H1 (cell line): ENCODE data around the gene DIP2B. TPM values are rescaled to one million over a fixed set of nuclear protein-coding genes. Genes with fewer than 3 reads are reported as not detected.

ENCODE experiments used
- CTCF ChIA-PET: fragments of 300-600 bp; sonication (Branson Sonifier 250); formaldehyde crosslinking; loops from one replicate; lab custom pipeline; 2021; ENCODE audit not compliant: partially characterized antibody; lab: Charles Lee
- POLR2A ChIA-PET: fragments of 300-600 bp; sonication (Branson Sonifier 250); formaldehyde crosslinking; loops from one replicate; lab custom pipeline; 2021; ENCODE audit warnings: inconsistent platforms; ENCODE audit not compliant: partially characterized antibody; lab: Charles Lee
- DNase-seq, 2 experiments: peaks; one replicate each; pipeline versions ENCODE4 v3.0.0 to v3.0.0-alpha.2; 2010 to 2022; ENCODE audit warnings: low spot score in 2 of 2, low read depth in 1 of 2, mixed read lengths in 1 of 2
- FAIRE-seq: peaks from 2 replicates; lab custom pipeline; 2011; peaks lifted over from hg19 to GRCh38; lab: Jason Lieb, UNC
- H2AFZ ChIP-seq: 2 replicates; pipeline ENCODE4 v1.8.1; 2012; ENCODE audit warnings: low read length, inconsistent platforms
- H2AK5ac ChIP-seq: 2 replicates; pipeline ENCODE4 v1.6.1; 2013; ENCODE audit warnings: low read depth, low read length
- H2BK120ac ChIP-seq: replicated peaks from 2 replicates; pipeline ENCODE3; 2013; ENCODE audit warnings: low read depth, low read length, inconsistent platforms
- H2BK12ac ChIP-seq: 2 replicates; pipeline ENCODE4 v1.6.1; 2013; ENCODE audit warnings: low read depth, low read length
- H2BK15ac ChIP-seq: 2 replicates; pipeline ENCODE4 v1.6.1; 2013; ENCODE audit warnings: low read length
- H2BK20ac ChIP-seq: 2 replicates; pipeline ENCODE4 v1.6.1; 2013; ENCODE audit warnings: low read length
- H2BK5ac ChIP-seq: 2 replicates; pipeline ENCODE4 v1.6.1; 2013; ENCODE audit warnings: low read depth, low read length
- H3K14ac ChIP-seq: 2 replicates; pipeline ENCODE4 v1.6.1; 2013; ENCODE audit warnings: inconsistent platforms; ENCODE audit not compliant: insufficient read length
- H3K18ac ChIP-seq: 2 replicates; pipeline ENCODE4 v1.6.1; 2013; ENCODE audit warnings: low read length; ENCODE audit errors: extremely low read depth
- H3K23ac ChIP-seq: 2 replicates; pipeline ENCODE4 v1.6.1; 2013; ENCODE audit warnings: inconsistent platforms; ENCODE audit not compliant: insufficient read length
- H3K23me2 ChIP-seq: 2 replicates; pipeline ENCODE4 v1.6.1; 2013; ENCODE audit warnings: low read depth, low read length
- H3K27ac ChIP-seq: 2 replicates; pipeline ENCODE4 v1.6.1; 2011; ENCODE audit warnings: low read depth, low read length, inconsistent platforms
- H3K27me3 ChIP-seq, 4 experiments: replicated peaks in 1 of 4; 1 replicate in 1 of 4; 2 replicates in 3 of 4; pipeline versions ENCODE4 v1.6.1 to v1.8.1; 2011 to 2013; ENCODE audit warnings: low read length in 3 of 4, mild to moderate bottlenecking in 3 of 4, inconsistent platforms in 2 of 4, mixed read lengths in 2 of 4, moderate library complexity in 1 of 4; ENCODE audit not compliant: control insufficient read depth in 3 of 4, insufficient read depth in 3 of 4; ENCODE audit errors: extremely low read depth in 1 of 4
- H3K36me3 ChIP-seq, 4 experiments: 2 replicates each; pipeline versions ENCODE4 v1.6.1 to v1.8.1; 2011 to 2013; ENCODE audit warnings: mild to moderate bottlenecking in 4 of 4, low read length in 3 of 4, moderate library complexity in 2 of 4, control low read depth in 1 of 4, inconsistent platforms in 1 of 4; ENCODE audit not compliant: insufficient read depth in 4 of 4, control insufficient read depth in 2 of 4
- H3K4ac ChIP-seq: replicated peaks from 2 replicates; pipeline ENCODE3; 2013; ENCODE audit warnings: low read length, low read depth, mixed read lengths, inconsistent platforms; ENCODE audit not compliant: insufficient read length
- H3K4me1 ChIP-seq, 4 experiments: replicated peaks in 1 of 4; 1 replicate in 1 of 4; 2 replicates in 3 of 4; pipeline versions ENCODE4 v1.6.1 to v1.8.1; 2011 to 2013; ENCODE audit warnings: low read length in 3 of 4, inconsistent platforms in 2 of 4, mixed read lengths in 1 of 4; ENCODE audit not compliant: insufficient read depth in 4 of 4, control insufficient read depth in 3 of 4
- H3K4me2 ChIP-seq, 2 experiments: 2 replicates each; pipeline versions ENCODE4 v1.6.1 to v1.8.1; 2011 to 2013; ENCODE audit warnings: low read depth in 2 of 2, low read length in 2 of 2, control low read depth in 1 of 2, inconsistent platforms in 1 of 2, mild to moderate bottlenecking in 1 of 2; ENCODE audit not compliant: insufficient read depth in 1 of 2
- H3K4me3 ChIP-seq, 4 experiments: fragments of 200-600, 300-600 bp in 1 of 4; sonication (generic), shearing (Covaris generic), sonication (Bioruptor Twin) in 1 of 4; 2 replicates each; pipeline versions ENCODE4 v1.5.1 to v1.8.1; 2011 to 2016; ENCODE audit warnings: low read length in 4 of 4, low read depth in 3 of 4, control low read depth in 2 of 4, inconsistent platforms in 2 of 4, mild to moderate bottlenecking in 2 of 4, mixed read lengths in 1 of 4, moderate library complexity in 1 of 4; ENCODE audit not compliant: insufficient read depth in 2 of 4; ENCODE audit errors: extremely low read depth in 1 of 4
- H3K56ac ChIP-seq: replicated peaks from 2 replicates; pipeline ENCODE3; 2013; ENCODE audit warnings: low read depth, mild to moderate bottlenecking, mixed read lengths, low read length, inconsistent platforms; ENCODE audit not compliant: insufficient read length
- H3K79me1 ChIP-seq: 2 replicates; pipeline ENCODE4 v1.6.1; 2013; ENCODE audit warnings: low read depth, low read length, control low read depth
- H3K79me2 ChIP-seq, 2 experiments: 2 replicates each; pipeline versions ENCODE4 v1.6.1 to v1.8.1; 2012 to 2013; ENCODE audit warnings: low read length in 2 of 2, mild to moderate bottlenecking in 2 of 2, inconsistent platforms in 1 of 2; ENCODE audit not compliant: insufficient read depth in 2 of 2, control insufficient read depth in 1 of 2
- H3K9ac ChIP-seq, 4 experiments: replicated peaks in 1 of 4; 1 replicate in 1 of 4; 2 replicates in 3 of 4; pipeline versions ENCODE4 v1.6.1 to v1.8.1; 2011 to 2013; ENCODE audit warnings: low read depth in 3 of 4, low read length in 3 of 4, control low read depth in 2 of 4, mild to moderate bottlenecking in 2 of 4, moderate library complexity in 2 of 4, inconsistent platforms in 1 of 4; ENCODE audit errors: extremely low read depth in 1 of 4
- H3K9me3 ChIP-seq, 2 experiments: 2 replicates each; pipeline versions ENCODE4 v1.6.1 to v1.8.1; 2012 to 2013; ENCODE audit warnings: mild to moderate bottlenecking in 2 of 2, moderate library complexity in 2 of 2, control low read depth in 1 of 2, inconsistent platforms in 1 of 2, low read depth in 1 of 2, low read length in 1 of 2, mixed read lengths in 1 of 2; ENCODE audit not compliant: insufficient read depth in 2 of 2
- H4K20me1 ChIP-seq, 2 experiments: replicated peaks in 1 of 2; 2 replicates each; pipeline versions ENCODE3 to v1.8.1; 2011 to 2013; ENCODE audit warnings: inconsistent platforms in 2 of 2, low read length in 2 of 2, mild to moderate bottlenecking in 1 of 2; ENCODE audit not compliant: insufficient read depth in 2 of 2, control insufficient read depth in 1 of 2
- H4K5ac ChIP-seq: 2 replicates; pipeline ENCODE4 v1.6.1; 2013; ENCODE audit warnings: low read length, low read depth, mixed read lengths, inconsistent platforms; ENCODE audit not compliant: insufficient read length
- H4K8ac ChIP-seq: 2 replicates; pipeline ENCODE4 v1.8.0; 2013; ENCODE audit warnings: mild to moderate bottlenecking, moderate library complexity, low read length, inconsistent platforms; ENCODE audit not compliant: insufficient read depth; ENCODE audit errors: extremely low read depth
- H4K91ac ChIP-seq: replicated peaks from 2 replicates; pipeline ENCODE3; 2013; ENCODE audit warnings: low read length, mixed read lengths, inconsistent platforms; ENCODE audit not compliant: insufficient read length
- CHD1 ChIP-seq: IDR thresholded peaks from 2 replicates; pipeline ENCODE4 v1.6.1; 2012; ENCODE audit warnings: low read depth, low read length, improper control_type of control experiment
- CTBP2 ChIP-seq: IDR thresholded peaks from 2 replicates; pipeline ENCODE4 v1.7.0; 2011; ENCODE audit warnings: borderline replicate concordance, mild to moderate bottlenecking, moderate library complexity, mixed read lengths, low read length; ENCODE audit not compliant: insufficient read depth, insufficient read length
- JUND ChIP-seq: IDR thresholded peaks from 2 replicates; pipeline ENCODE4 v1.6.1; 2011; ENCODE audit warnings: mild to moderate bottlenecking, improper control_type of control experiment, low read length
- TAF1 ChIP-seq: IDR thresholded peaks from 2 replicates; pipeline ENCODE4 v1.6.1; 2011; ENCODE audit warnings: mild to moderate bottlenecking, low read depth, low read length
- WGBS, 2 experiments: shearing (Covaris generic) in 1 of 2; methylation state at CpG; one replicate each; pipeline versions ENCODE4 v1.1.6 to v1.1.7; 2013 to 2015; ENCODE audit warnings: low lambda C conversion rate in 2 of 2, mixed read lengths in 2 of 2, inconsistent platforms in 1 of 2, low coverage in 1 of 2, missing lambda C conversion rate in 1 of 2; ENCODE audit not compliant: insufficient replicate concordance in 2 of 2, insufficient coverage in 1 of 2, insufficient read length in 1 of 2; ENCODE audit errors: extremely low coverage in 1 of 2, missing lambda C conversion rate in 1 of 2; 5-methylcytosine and 5-hydroxymethylcytosine counted together
- polyA plus RNA-seq, 7 experiments: library from polyadenylated mRNA; depleted of rRNA in 3 of 7; stranded (reverse) in 5 of 7; unstranded in 2 of 7; fragments of >200 nt in 5 of 7; fragments of 200-250 nt in 2 of 7; gene quantifications; 1 replicate in 5 of 7; 2 replicates in 1 of 7; 4 replicates in 1 of 7; pipeline versions ENCODE4 v1.2.1 to v1.2.3, GENCODE V29; 2011 to 2013; ENCODE audit warnings: missing spikeins in 2 of 7, mixed read lengths in 2 of 7
- total RNA-seq: library from RNA; stranded (reverse); fragmentation: NEBNext Ultra II Directional; extraction: Animal tissue kit (Norgen Biotek cat#: 25700); gene quantifications from 2 replicates; pipeline ENCODE4 v1.2.1, GENCODE V29; 2021
- TF ChIP-seq, protein P1 (sequence below): IDR thresholded peaks from 2 replicates; pipeline ENCODE4 v1.6.1; 2012; ENCODE audit warnings: inconsistent platforms
- TF ChIP-seq, protein P2 (sequence below): IDR thresholded peaks from 2 replicates; pipeline ENCODE4 v1.6.1; 2012; ENCODE audit warnings: inconsistent platforms

DIP2B gene
- total and polyA plus RNA-seq, 2 of the 8 experiments (the other 6 are each of a cell fraction or from before 2014, with no cell fraction given) = 11.1 to 29.6 TPM

GRCh38 chr12:50665170-50665569 lies 160.4 kb downstream of the DIP2B start:
- no peak for TF ChIP-seq CTBP2
- TF ChIP-seq TAF1 = no peak
- TF ChIP-seq, protein P1, sequence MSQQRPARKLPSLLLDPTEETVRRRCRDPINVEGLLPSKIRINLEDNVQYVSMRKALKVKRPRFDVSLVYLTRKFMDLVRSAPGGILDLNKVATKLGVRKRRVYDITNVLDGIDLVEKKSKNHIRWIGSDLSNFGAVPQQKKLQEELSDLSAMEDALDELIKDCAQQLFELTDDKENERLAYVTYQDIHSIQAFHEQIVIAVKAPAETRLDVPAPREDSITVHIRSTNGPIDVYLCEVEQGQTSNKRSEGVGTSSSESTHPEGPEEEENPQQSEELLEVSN = no peak
- TF ChIP-seq, protein P2, sequence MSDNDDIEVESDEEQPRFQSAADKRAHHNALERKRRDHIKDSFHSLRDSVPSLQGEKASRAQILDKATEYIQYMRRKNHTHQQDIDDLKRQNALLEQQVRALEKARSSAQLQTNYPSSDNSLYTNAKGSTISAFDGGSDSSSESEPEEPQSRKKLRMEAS = no peak
- no peak for TF ChIP-seq JUND
- TF ChIP-seq CHD1 = no peak
- TF ChIP-seq, all 59 proteins: peak for 0
- Histone ChIP-seq H2BK20ac (no peak overlapping the region), H4K5ac (no peak overlapping the region), H2AFZ (no peak overlapping the region), H3K9ac (no peak overlapping the region), H3K36me3 (0 out of 8 replicates have a peak, but pooled peaks cover 0 to 3% (median 0%) of the 10 kb centered on the region in 4 experiments), H3K79me1 (0 out of 2 replicates have a peak, but pooled peaks cover 2% of the 10 kb centered on the region), H4K8ac (no peak overlapping the region), H3K79me2 (no peaks in the 10 kb centered on the region), H3K27me3 (no peaks in the 10 kb centered on the region), H3K56ac (no peak overlapping the region), H3K4me2 (no peak overlapping the region), H3K4ac (no peak overlapping the region), H3K9me3 (no peaks in the 10 kb centered on the region), H2BK15ac (no peak overlapping the region), H3K4me1 (no peaks in the 10 kb centered on the region), H3K4me3 (no peak overlapping the region), H3K18ac (no peak overlapping the region), H4K91ac (no peak overlapping the region), H2BK120ac (no peak overlapping the region), H2BK12ac (no peak overlapping the region), H3K14ac (no peak overlapping the region), H4K20me1 (no peaks in the 10 kb centered on the region), H2BK5ac (no peak overlapping the region), H3K23me2 (no peaks in the 10 kb centered on the region), H3K27ac (no peak overlapping the region), H2AK5ac (no peak overlapping the region), H3K23ac (no peak overlapping the region)
- 95% methylated on average over 5 of the region's 5 CpGs; no CpG with 5 or more reads in 1 of the 2 experiments for WGBS, 2 experiments
- ChIA-PET CTCF (interaction anchor here (0.6 to 1.6 kb wide), 3 partner anchors 71 to 232 kb away, joined by 3 to 11 read pairs (median 4); partner anchors contain the start of gene DIP2B), POLR2A (no interaction called here)
- FAIRE-seq (no peak), DNase-seq (no peak)
